WTC11 (cell line): ENCODE data around the gene FEM1C. TPM values are rescaled to one million over a fixed set of nuclear protein-coding genes. Genes with fewer than 3 reads are reported as not detected.

Experiments used
- ATAC-seq: fragments of 200-7000 bp; cut with Tn5 transposase; 2 replicates; pipeline ENCODE4 v1.10.0; 2021; ENCODE audit warnings: mild to moderate bottlenecking, moderate library complexity
- CTCF ChIA-PET: fragments of 300-600 bp; sonication (Branson Sonifier 250); formaldehyde crosslinking; loops from one replicate; lab custom pipeline; 2021; ENCODE audit warnings: antibody characterized with exemption; lab: Charles Lee
- POLR2A ChIA-PET: fragments of 350-600 bp; sonication (Branson Sonifier 250); formaldehyde crosslinking; loops from one replicate; lab custom pipeline; 2021; ENCODE audit warnings: antibody characterized with exemption; lab: Charles Lee
- DNase-seq: peaks from one replicate; pipeline ENCODE4 v3.0.0; 2021; ENCODE audit warnings: low spot score
- H3K27ac Mint-ChIP-seq: 2 replicates; pipeline ENCODE4 v1.8.0; 2021; ENCODE audit warnings: mixed read lengths
- H3K27me3 Mint-ChIP-seq: 2 replicates; pipeline ENCODE4 v1.8.0; 2021; ENCODE audit warnings: low read depth, mild to moderate bottlenecking, moderate library complexity, mixed read lengths
- H3K36me3 Mint-ChIP-seq: 2 replicates; pipeline ENCODE4 v1.8.0; 2021; ENCODE audit warnings: mixed read lengths
- H3K4me1 Mint-ChIP-seq: 2 replicates; pipeline ENCODE4 v1.8.0; 2022; ENCODE audit warnings: mixed read lengths
- H3K4me3 Mint-ChIP-seq: 2 replicates; pipeline ENCODE4 v1.8.0; 2021; ENCODE audit warnings: mild to moderate bottlenecking, moderate library complexity, mixed read lengths
- H3K9me3 Mint-ChIP-seq: 2 replicates; pipeline ENCODE4 v1.8.0; 2021; ENCODE audit warnings: mixed read lengths
- AFF4 ChIP-seq: sonication (generic); formaldehyde crosslinking; IDR thresholded peaks from 2 replicates; pipeline ENCODE4 v1.8.1; 2023; ENCODE audit warnings: mild to moderate bottlenecking, missing genetic modification reagents, borderline replicate concordance
- AR ChIP-seq: fragments of 250-450 bp; sonication (Bioruptor Pico); IDR thresholded peaks from 2 replicates; pipeline ENCODE4 v1.9.0; 2021; ENCODE audit warnings: mild to moderate bottlenecking
- ARID4B ChIP-seq: sonication (generic); formaldehyde crosslinking; IDR thresholded peaks from 2 replicates; pipeline ENCODE4 v1.8.0; 2023; ENCODE audit warnings: missing genetic modification reagents, mild to moderate bottlenecking, borderline replicate concordance
- E2F1 ChIP-seq: sonication (generic); formaldehyde crosslinking; IDR thresholded peaks from 2 replicates; pipeline ENCODE4 v1.8.0; 2022; ENCODE audit warnings: mild to moderate bottlenecking, missing genetic modification reagents
- MAX ChIP-seq: sonication (generic); formaldehyde crosslinking; IDR thresholded peaks from 2 replicates; pipeline ENCODE4 v1.8.0; 2022; ENCODE audit warnings: mild to moderate bottlenecking, missing genetic modification reagents
- NFE2L1 ChIP-seq: sonication (generic); formaldehyde crosslinking; IDR thresholded peaks from 2 replicates; pipeline ENCODE4 v1.8.1; 2023; ENCODE audit warnings: missing genetic modification reagents
- PRRX2 ChIP-seq: fragments of 250-450 bp; sonication (Bioruptor Pico); IDR thresholded peaks from 2 replicates; pipeline ENCODE4 v1.8.0; 2021; ENCODE audit warnings: mild to moderate bottlenecking
- SMAD3 ChIP-seq: sonication (generic); formaldehyde crosslinking; IDR thresholded peaks from 2 replicates; pipeline ENCODE4 v1.8.0; 2022; ENCODE audit warnings: missing genetic modification reagents, mild to moderate bottlenecking, borderline replicate concordance
- STAT6 ChIP-seq: sonication (generic); formaldehyde crosslinking; conservative IDR thresholded peaks from 2 replicates; pipeline ENCODE4 v1.8.1; 2023; ENCODE audit warnings: mild to moderate bottlenecking, low read depth, missing genetic modification reagents, moderate library complexity
- ZNF281 ChIP-seq: sonication (generic); formaldehyde crosslinking; IDR thresholded peaks from 2 replicates; pipeline ENCODE4 v1.8.0; 2023; ENCODE audit warnings: mild to moderate bottlenecking, missing genetic modification reagents
- ZNF423 ChIP-seq: fragments of 250-450 bp; sonication (Bioruptor Pico); IDR thresholded peaks from 2 replicates; pipeline ENCODE4 v2.1.2; 2022; ENCODE audit warnings: mild to moderate bottlenecking, moderate library complexity
- total RNA-seq: library from RNA; stranded (reverse); gene quantifications from 3 replicates; pipeline ENCODE4 v1.2.3, GENCODE V29; 2021

FEM1C gene
- total RNA-seq, 1 experiment from 2014 or later, result 13.6 TPM

GRCh38 chr5:115484368-115484767, 60.2 kb downstream of the FEM1C start:
- no peak for ATAC-seq
- no peak overlapping the region for H3K27ac Mint-ChIP-seq
- H3K9me3 Mint-ChIP-seq, result no peaks in the 10 kb centered on the region
- CTCF ChIA-PET, result no interaction called here
- H3K4me3 Mint-ChIP-seq, result no peak overlapping the region
- H3K27me3 Mint-ChIP-seq, result no peaks in the 10 kb centered on the region
- DNase-seq, result no peak
- no peaks in the 10 kb centered on the region for H3K36me3 Mint-ChIP-seq
- POLR2A ChIA-PET, result no interaction called here
- H3K4me1 Mint-ChIP-seq, result peaks cover 5% of the 10 kb centered on the region
- TF ChIP-seq MAX (CRISPR knock-in tag) (no peak), AFF4 (CRISPR knock-in tag) (no peak), NFE2L1 (CRISPR knock-in tag) (no peak)

GRCh38 chr5:115480900-115481299, 63.7 kb downstream of the FEM1C start:
- no peaks in the 10 kb centered on the region for H3K4me1 Mint-ChIP-seq
- H3K27ac Mint-ChIP-seq, result no peak overlapping the region
- TF ChIP-seq PRRX2 (no peak), ZNF423 (CRISPR knock-in tag) (no peak), E2F1 (CRISPR knock-in tag) (no peak)
- POLR2A ChIA-PET, result no interaction called here
- no peaks in the 10 kb centered on the region for H3K27me3 Mint-ChIP-seq
- no peaks in the 10 kb centered on the region for H3K36me3 Mint-ChIP-seq
- CTCF ChIA-PET, result no interaction called here
- peaks cover 3% of the 10 kb centered on the region for H3K9me3 Mint-ChIP-seq
- no peak overlapping the region for H3K4me3 Mint-ChIP-seq
- DNase-seq (no peak), ATAC-seq (no peak)

- H3K4me3 Mint-ChIP-seq, result no peak overlapping the region
- peaks cover 8% of the 10 kb centered on the region for H3K9me3 Mint-ChIP-seq
- no peak for DNase-seq
- H3K36me3 Mint-ChIP-seq, result no peaks in the 10 kb centered on the region
- no peak overlapping the region for H3K27ac Mint-ChIP-seq
- ChIA-PET CTCF (interaction anchor here (0.9 kb wide), 1 partner anchor 94 kb away, joined by 3 read pairs; no protein-coding TSS in a partner anchor), POLR2A (no interaction called here)
- no peaks in the 10 kb centered on the region for H3K4me1 Mint-ChIP-seq
- peak; percentile 55 for ATAC-seq
- H3K27me3 Mint-ChIP-seq, result no peaks in the 10 kb centered on the region
- TF ChIP-seq ZNF281, result no peak
- no peak for TF ChIP-seq AR (CRISPR knock-in tag)
- no peak for TF ChIP-seq ARID4B (CRISPR knock-in tag)
- TF ChIP-seq SMAD3 (CRISPR knock-in tag), result no peak
- no peak for TF ChIP-seq E2F1 (CRISPR knock-in tag)
- no peak for TF ChIP-seq STAT6 (CRISPR knock-in tag)
These were observed 64.3 kb downstream of the FEM1C start for GRCh38 chr5:115480271-115480670.
